ENCODE results near the gene UGT2B7. TPM values are rescaled to one million over a fixed set of nuclear protein-coding genes. Genes with fewer than 3 reads are reported as not detected.

The UGT2B7 gene
- total and polyA plus RNA-seq, 5 donors from 2014 or later = not detected

Other genes starting within 250 kb of the UGT2B7 start
- gene UGT2A3, start 144.7 kb upstream of the UGT2B7 start, total RNA-seq = not detected
- not detected for gene UGT2A3, start 144.7 kb upstream of the UGT2B7 start, polyA plus RNA-seq
- gene UGT2B11, start 118.3 kb downstream of the UGT2B7 start, total RNA-seq = not detected
- gene UGT2B11, start 118.3 kb downstream of the UGT2B7 start, polyA plus RNA-seq = not detected
- gene UGT2B28, start 184.0 kb downstream of the UGT2B7 start, total RNA-seq = not detected
- gene UGT2B28, start 184.0 kb downstream of the UGT2B7 start, polyA plus RNA-seq = not detected